ENCODE data around the gene IGF1R. TPM values are rescaled to one million over a fixed set of nuclear protein-coding genes. Genes with fewer than 3 reads are reported as not detected.

Gene IGF1R
- total RNA-seq, 2 experiments from 2014 or later, result 22.8 to 24.7 TPM

GRCh38 chr15:98785807-98786621, 137.7 kb downstream of the IGF1R start:
- no peaks in the 10 kb centered on the region for H3K9me3 Mint-ChIP-seq
- TF ChIP-seq, protein P1, sequence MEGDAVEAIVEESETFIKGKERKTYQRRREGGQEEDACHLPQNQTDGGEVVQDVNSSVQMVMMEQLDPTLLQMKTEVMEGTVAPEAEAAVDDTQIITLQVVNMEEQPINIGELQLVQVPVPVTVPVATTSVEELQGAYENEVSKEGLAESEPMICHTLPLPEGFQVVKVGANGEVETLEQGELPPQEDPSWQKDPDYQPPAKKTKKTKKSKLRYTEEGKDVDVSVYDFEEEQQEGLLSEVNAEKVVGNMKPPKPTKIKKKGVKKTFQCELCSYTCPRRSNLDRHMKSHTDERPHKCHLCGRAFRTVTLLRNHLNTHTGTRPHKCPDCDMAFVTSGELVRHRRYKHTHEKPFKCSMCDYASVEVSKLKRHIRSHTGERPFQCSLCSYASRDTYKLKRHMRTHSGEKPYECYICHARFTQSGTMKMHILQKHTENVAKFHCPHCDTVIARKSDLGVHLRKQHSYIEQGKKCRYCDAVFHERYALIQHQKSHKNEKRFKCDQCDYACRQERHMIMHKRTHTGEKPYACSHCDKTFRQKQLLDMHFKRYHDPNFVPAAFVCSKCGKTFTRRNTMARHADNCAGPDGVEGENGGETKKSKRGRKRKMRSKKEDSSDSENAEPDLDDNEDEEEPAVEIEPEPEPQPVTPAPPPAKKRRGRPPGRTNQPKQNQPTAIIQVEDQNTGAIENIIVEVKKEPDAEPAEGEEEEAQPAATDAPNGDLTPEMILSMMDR (IDR thresholded peaks at IDR 0.05), result no peak
- H3K36me3 Mint-ChIP-seq (ENCODE audit: low read depth), result no peaks in the 10 kb centered on the region
- peaks cover 43% of the 10 kb centered on the region for H3K4me1 Mint-ChIP-seq (ENCODE audit: low read depth)
- ATAC-seq (peak; percentile 78), DNase-seq (peak; percentile 31)
- no peak overlapping the region for H3K4me3 Mint-ChIP-seq
- H3K27me3 Mint-ChIP-seq, result no peaks in the 10 kb centered on the region
- intact Hi-C loops (cut with micrococcal nuclease), result loop anchor here (5.0 kb wide), 1 partner anchor 291 kb away; no protein-coding TSS in a partner anchor
- POLR2A ChIA-PET, result no interaction called here
- no peak overlapping the region for H3K27ac Mint-ChIP-seq
- CTCF ChIA-PET, result interaction anchor here (2.1 kb wide), 1 partner anchor 65 kb away, joined by 4 read pairs; no protein-coding TSS in a partner anchor

DNA sequence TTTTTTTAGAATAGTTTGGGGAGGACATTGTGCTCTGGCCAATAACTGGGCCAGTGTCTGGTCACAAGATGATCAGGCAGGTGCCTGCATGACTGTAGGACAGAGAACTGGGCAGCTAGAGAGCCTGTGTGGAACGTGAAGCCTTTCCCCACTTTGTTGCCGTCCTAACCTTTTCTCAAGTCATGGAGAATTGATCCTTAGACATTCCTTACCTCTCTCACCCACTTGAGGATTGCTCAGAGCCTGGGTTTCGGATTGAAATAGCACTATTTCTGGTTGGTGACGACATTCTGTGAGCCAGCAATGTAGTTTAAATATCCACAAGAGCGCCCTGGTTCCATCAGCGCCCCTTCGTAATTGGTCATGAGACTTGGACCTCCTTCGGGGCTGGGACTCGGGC, 138.4 kb downstream of the IGF1R start:
- peaks cover 50% of the 10 kb centered on the region for H3K4me1 Mint-ChIP-seq (ENCODE audit: low read depth)
- no peak for ATAC-seq
- H3K27me3 Mint-ChIP-seq, result no peaks in the 10 kb centered on the region
- no peaks in the 10 kb centered on the region for H3K36me3 Mint-ChIP-seq (ENCODE audit: low read depth)
- no peak for DNase-seq
- H3K27ac Mint-ChIP-seq, result no peak overlapping the region
- no peaks in the 10 kb centered on the region for H3K9me3 Mint-ChIP-seq
- TF ChIP-seq, protein P1 (IDR thresholded peaks at IDR 0.05), result no peak
- POLR2A ChIA-PET, result no interaction called here
- no peak overlapping the region for H3K4me3 Mint-ChIP-seq
- CTCF ChIA-PET, result interaction anchor here (1.3 to 2.1 kb wide), 2 partner anchors 63 to 64 kb away, joined by 3 to 4 read pairs; no protein-coding TSS in a partner anchor
- intact Hi-C loops (cut with micrococcal nuclease), result loop anchor here (5.0 kb wide), 1 partner anchor 291 kb away; no protein-coding TSS in a partner anchor

DNA sequence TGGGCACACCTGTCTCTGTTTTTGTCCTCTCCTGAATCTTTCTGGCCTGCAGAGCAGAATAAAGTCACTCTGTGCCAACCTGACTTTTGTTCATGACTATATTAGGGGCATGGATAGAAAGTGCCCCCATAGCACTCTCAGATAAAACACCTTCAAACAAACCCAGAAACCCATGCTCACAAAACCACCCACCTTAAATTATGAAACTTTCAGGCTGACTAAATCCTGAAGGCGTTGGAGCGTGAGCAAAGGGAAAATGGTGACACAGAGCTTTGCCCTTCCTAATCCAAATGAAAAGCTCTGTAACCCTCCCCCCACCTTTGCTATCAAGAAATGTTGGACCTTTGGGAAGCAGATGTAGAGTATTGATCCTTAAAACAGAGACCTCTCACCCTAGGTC, 138.9 kb downstream of the IGF1R start:
- no peak overlapping the region for H3K27ac Mint-ChIP-seq
- CTCF ChIA-PET, result interaction anchor here (1.3 to 2.1 kb wide), 2 partner anchors 62 to 64 kb away, joined by 3 to 4 read pairs; no protein-coding TSS in a partner anchor
- H3K9me3 Mint-ChIP-seq, result no peaks in the 10 kb centered on the region
- POLR2A ChIA-PET, result no interaction called here
- H3K27me3 Mint-ChIP-seq, result no peaks in the 10 kb centered on the region
- DNase-seq (no peak), ATAC-seq (peak; percentile 49)
- peaks cover 55% of the 10 kb centered on the region for H3K4me1 Mint-ChIP-seq (ENCODE audit: low read depth)
- H3K4me3 Mint-ChIP-seq, result no peak overlapping the region
- intact Hi-C loops (cut with micrococcal nuclease), result loop anchor here (5.0 kb wide), 1 partner anchor 290 kb away; no protein-coding TSS in a partner anchor
- H3K36me3 Mint-ChIP-seq (ENCODE audit: low read depth), result no peaks in the 10 kb centered on the region
- TF ChIP-seq, protein P1 (IDR thresholded peaks at IDR 0.05), result no peak

- intact Hi-C loops (cut with micrococcal nuclease), result loop anchor here (5.0 kb wide), 1 partner anchor 289 kb away; no protein-coding TSS in a partner anchor
- Mint-ChIP-seq H3K9me3 (no peaks in the 10 kb centered on the region), H3K4me3 (no peak overlapping the region), H3K27me3 (no peaks in the 10 kb centered on the region), H3K27ac (no peak overlapping the region), H3K36me3 (ENCODE audit: low read depth) (no peaks in the 10 kb centered on the region), H3K4me1 (ENCODE audit: low read depth) (peaks cover 62% of the 10 kb centered on the region)
- DNase-seq (no peak), ATAC-seq (no peak)
- ChIA-PET POLR2A (no interaction called here), CTCF (interaction anchor here (7.8 kb wide), 1 partner anchor 9 kb away, joined by 70 read pairs; no protein-coding TSS in a partner anchor)
- TF ChIP-seq, protein P1 (IDR thresholded peaks at IDR 0.05), result no peak
These were observed 139.8 kb downstream of the IGF1R start for GRCh38 chr15:98787936-98788757.

Measured in activated CD8-positive, alpha-beta T cell treated with anti-CD3 and anti-CD28 coated beads for 36 hours (primary cell).